Activated CD8-positive, alpha-beta memory T cell treated with anti-CD3 and anti-CD28 coated beads, Interleukin-2, amount 10 ng/mL, durations not matched to agents 7 days and 5 days (primary cell): Measurements from ENCODE around the gene TMEM217. TPM values are rescaled to one million over a fixed set of nuclear protein-coding genes. Genes with fewer than 3 reads are reported as not detected.

ENCODE experiments used
- ATAC-seq: fragments of 150-1000 bp; cut with Tn5 transposase; one replicate; pipeline ENCODE4 v1.10.0; 2021; ENCODE audit warnings: moderate library complexity
- CTCF ChIA-PET: fragments of 350-600 bp; sonication (Branson Sonifier 250); formaldehyde crosslinking; loops from one replicate; lab custom pipeline; 2021; ENCODE audit warnings: antibody characterized with exemption; lab: Charles Lee
- DNase-seq: peaks from one replicate; pipeline ENCODE4 v3.0.0-alpha.2; 2020
- H3K27ac Mint-ChIP-seq: one replicate; pipeline ENCODE4 v1.8.0; 2021; ENCODE audit warnings: mild to moderate bottlenecking, mixed read lengths
- H3K27me3 Mint-ChIP-seq: one replicate; pipeline ENCODE4 v1.8.0; 2021; ENCODE audit warnings: mixed read lengths
- H3K36me3 Mint-ChIP-seq: one replicate; pipeline ENCODE4 v1.8.0; 2021; ENCODE audit warnings: mild to moderate bottlenecking, mixed read lengths
- H3K4me1 Mint-ChIP-seq: one replicate; pipeline ENCODE4 v1.8.0; 2021; ENCODE audit warnings: mixed read lengths
- H3K4me3 Mint-ChIP-seq: one replicate; pipeline ENCODE4 v1.8.0; 2021; ENCODE audit warnings: mild to moderate bottlenecking, moderate library complexity, mixed read lengths
- H3K9me3 Mint-ChIP-seq: one replicate; pipeline ENCODE4 v1.8.0; 2022; ENCODE audit warnings: low read depth, mixed read lengths
- total RNA-seq, 2 experiments: library from RNA; stranded (reverse); gene quantifications; one replicate each; pipeline ENCODE4 v1.2.3, GENCODE V29; 2021

Gene TMEM217
- total RNA-seq, 2 experiments from 2014 or later: 2.7 to 5.7 TPM

- no peaks in the 10 kb centered on the region for H3K9me3 Mint-ChIP-seq
- no peaks in the 10 kb centered on the region for H3K36me3 Mint-ChIP-seq
- H3K27ac Mint-ChIP-seq: no peak overlapping the region
- CTCF ChIA-PET: interaction anchor here (1.1 to 21.2 kb wide), 8 partner anchors 28 to 446 kb away, joined by 3 to 899 read pairs (median 7); partner anchors contain the start of gene C6orf89
- peaks cover 32% of the 10 kb centered on the region for H3K4me1 Mint-ChIP-seq
- no peaks in the 10 kb centered on the region for H3K27me3 Mint-ChIP-seq
- no peak for DNase-seq
- no peak overlapping the region for H3K4me3 Mint-ChIP-seq
- ATAC-seq: no peak
Measured at GRCh38 chr6:37212268-37212667, 45.7 kb downstream of the TMEM217 start.

DNA sequence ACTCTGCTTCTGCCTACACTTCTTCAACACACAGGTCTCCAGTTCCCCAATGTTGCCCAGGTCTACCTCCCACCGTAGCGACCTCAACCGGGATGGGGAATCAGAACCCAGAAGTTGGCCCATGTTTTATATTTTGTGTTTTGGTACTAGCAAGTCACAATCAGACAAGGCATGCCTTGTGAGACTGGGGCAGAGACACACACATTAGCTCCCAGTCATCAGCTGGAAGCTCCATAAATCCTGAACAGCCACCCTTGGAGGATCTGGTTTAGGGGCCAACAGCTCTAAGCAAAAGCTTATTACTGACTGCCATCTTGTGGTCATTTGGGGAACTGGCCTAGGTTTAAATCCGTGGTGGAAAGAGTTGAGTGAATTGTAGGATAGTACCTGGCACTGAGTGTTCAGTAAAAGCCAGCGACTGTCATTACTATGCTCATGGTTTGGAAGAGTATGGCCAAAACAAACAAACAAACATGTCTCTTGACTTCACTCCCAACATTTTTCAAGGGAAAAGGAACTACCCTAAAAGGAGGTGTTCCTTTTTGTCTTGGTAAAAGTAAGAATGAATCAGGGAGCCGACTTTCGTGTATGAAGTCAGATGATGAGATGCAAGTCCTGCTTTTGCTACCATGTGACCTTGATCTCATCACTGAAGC is 47.5 kb downstream of the TMEM217 start:
- H3K27ac Mint-ChIP-seq: peak overlapping the region; percentile 91
- no peaks in the 10 kb centered on the region for H3K9me3 Mint-ChIP-seq
- no peaks in the 10 kb centered on the region for H3K27me3 Mint-ChIP-seq
- peaks cover 46% of the 10 kb centered on the region for H3K4me1 Mint-ChIP-seq
- ATAC-seq (peak; percentile 51), DNase-seq (peak; percentile 88)
- no peaks in the 10 kb centered on the region for H3K36me3 Mint-ChIP-seq
- no peak overlapping the region for H3K4me3 Mint-ChIP-seq
- CTCF ChIA-PET: interaction anchor here (0.6 to 21.2 kb wide), 36 partner anchors 10 to 587 kb away, joined by 3 to 899 read pairs (median 4); partner anchors contain the start of genes C6orf89, MTCH1 and PIM1

GRCh38 chr6:37209461-37210205 is 48.3 kb downstream of the TMEM217 start:
- H3K36me3 Mint-ChIP-seq: no peaks in the 10 kb centered on the region
- CTCF ChIA-PET: interaction anchor here (0.6 to 21.2 kb wide), 41 partner anchors 11 to 587 kb away, joined by 3 to 899 read pairs (median 4); partner anchors contain the start of genes C6orf89, MTCH1, PIM1 and PPIL1
- H3K27me3 Mint-ChIP-seq: no peaks in the 10 kb centered on the region
- DNase-seq (peak; percentile 67), ATAC-seq (peak; percentile 30)
- no peak overlapping the region for H3K4me3 Mint-ChIP-seq
- H3K9me3 Mint-ChIP-seq: no peaks in the 10 kb centered on the region
- peak overlapping the region; percentile 91 for H3K27ac Mint-ChIP-seq
- peaks cover 52% of the 10 kb centered on the region for H3K4me1 Mint-ChIP-seq

- DNase-seq (no peak), ATAC-seq (no peak)
- peaks cover 58% of the 10 kb centered on the region for H3K4me1 Mint-ChIP-seq
- no peaks in the 10 kb centered on the region for H3K9me3 Mint-ChIP-seq
- peak overlapping the region; percentile 91 for H3K27ac Mint-ChIP-seq
- no peak overlapping the region for H3K4me3 Mint-ChIP-seq
- no peaks in the 10 kb centered on the region for H3K27me3 Mint-ChIP-seq
- H3K36me3 Mint-ChIP-seq: no peaks in the 10 kb centered on the region
- CTCF ChIA-PET: interaction anchor here (0.8 to 21.2 kb wide), 16 partner anchors 9 to 450 kb away, joined by 3 to 899 read pairs (median 7); partner anchors contain the start of genes PIM1 and PPIL1
Measured at GRCh38 chr6:37208793-37209192, 49.2 kb downstream of the TMEM217 start.

- peak overlapping the region; percentile 88 for H3K27ac Mint-ChIP-seq
- H3K27me3 Mint-ChIP-seq: no peaks in the 10 kb centered on the region
- DNase-seq: peak; percentile 97
- ATAC-seq: peak; percentile 85
- CTCF ChIA-PET: interaction anchor here (0.7 to 21.2 kb wide), 15 partner anchors 9 to 355 kb away, joined by 3 to 899 read pairs (median 5); partner anchors contain the start of genes PIM1, PPIL1, TBC1D22B and TMEM217
- H3K36me3 Mint-ChIP-seq: no peaks in the 10 kb centered on the region
- peaks cover 65% of the 10 kb centered on the region for H3K4me1 Mint-ChIP-seq
- H3K4me3 Mint-ChIP-seq: peak overlapping the region; percentile 3
- no peaks in the 10 kb centered on the region for H3K9me3 Mint-ChIP-seq
Measured at GRCh38 chr6:37207903-37208456, 50.0 kb downstream of the TMEM217 start.

DNA sequence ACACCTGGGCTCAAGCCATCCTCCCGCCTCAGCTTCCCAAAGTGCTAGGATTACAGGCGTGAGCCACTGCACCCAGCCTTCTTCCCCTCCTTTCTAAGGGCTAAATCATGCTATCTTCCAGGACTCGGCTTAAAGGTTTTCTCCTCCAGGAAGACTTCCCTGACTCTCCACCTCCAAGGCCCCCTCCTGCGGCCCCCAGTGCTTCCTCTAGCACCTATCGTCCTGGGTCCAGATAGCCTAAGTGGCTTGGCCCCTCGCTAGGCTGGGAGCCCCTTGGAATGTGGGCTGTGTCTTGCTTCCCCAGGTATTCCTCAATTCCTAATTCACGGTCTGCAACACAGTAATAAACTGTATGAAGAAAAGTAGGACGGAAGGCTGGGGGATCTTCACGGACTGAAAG is 51.3 kb downstream of the TMEM217 start:
- CTCF ChIA-PET: interaction anchor here (5.3 to 21.2 kb wide), 4 partner anchors 18 to 181 kb away, joined by 52 to 899 read pairs (median 252); partner anchors contain the start of gene PIM1

DNA sequence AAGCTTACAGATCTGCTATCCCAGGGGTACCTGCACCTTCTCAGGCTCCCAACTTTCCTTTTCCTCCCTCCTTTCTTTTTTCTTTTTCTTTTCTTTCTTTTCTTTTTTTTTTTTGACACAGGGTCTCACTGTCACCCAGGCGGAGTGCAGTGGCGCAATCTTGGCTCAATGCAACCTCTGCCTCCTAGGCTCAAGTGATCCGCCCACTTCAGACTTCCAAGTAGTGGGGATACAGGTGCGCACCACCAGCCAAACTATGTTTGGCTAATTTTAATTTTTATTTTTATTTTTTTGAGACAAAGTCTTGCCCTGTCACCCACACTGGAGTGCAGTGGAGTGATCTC is 52.0 kb downstream of the TMEM217 start:
- DNase-seq: no peak
- ATAC-seq: no peak
- H3K4me3 Mint-ChIP-seq: no peak overlapping the region

More for the DNA sequence above, 51.3 kb downstream of the TMEM217 start:
- Mint-ChIP-seq H3K4me3 (no peak overlapping the region), H3K4me1 (peaks cover 78% of the 10 kb centered on the region), H3K9me3 (no peaks in the 10 kb centered on the region), H3K27me3 (no peaks in the 10 kb centered on the region), H3K27ac (peak overlapping the region; percentile 42), H3K36me3 (no peaks in the 10 kb centered on the region)
- DNase-seq: no peak
- ATAC-seq: no peak

GRCh38 chr6:37205175-37205996 is 52.6 kb downstream of the TMEM217 start:
- no peak for ATAC-seq
- CTCF ChIA-PET: interaction anchor here (1.1 to 21.2 kb wide), 6 partner anchors 11 to 180 kb away, joined by 3 to 899 read pairs (median 108); partner anchors contain the start of gene PIM1
- H3K4me3 Mint-ChIP-seq: no peak overlapping the region

More for the DNA sequence above, 52.0 kb downstream of the TMEM217 start:
- CTCF ChIA-PET: interaction anchor here (1.6 to 21.2 kb wide), 5 partner anchors 17 to 181 kb away, joined by 3 to 899 read pairs (median 191); partner anchors contain the start of gene PIM1
- peak overlapping the region; percentile 79 for H3K27ac Mint-ChIP-seq
- no peaks in the 10 kb centered on the region for H3K27me3 Mint-ChIP-seq
- H3K4me1 Mint-ChIP-seq: peaks cover 81% of the 10 kb centered on the region
- no peaks in the 10 kb centered on the region for H3K36me3 Mint-ChIP-seq
- no peaks in the 10 kb centered on the region for H3K9me3 Mint-ChIP-seq

DNA sequence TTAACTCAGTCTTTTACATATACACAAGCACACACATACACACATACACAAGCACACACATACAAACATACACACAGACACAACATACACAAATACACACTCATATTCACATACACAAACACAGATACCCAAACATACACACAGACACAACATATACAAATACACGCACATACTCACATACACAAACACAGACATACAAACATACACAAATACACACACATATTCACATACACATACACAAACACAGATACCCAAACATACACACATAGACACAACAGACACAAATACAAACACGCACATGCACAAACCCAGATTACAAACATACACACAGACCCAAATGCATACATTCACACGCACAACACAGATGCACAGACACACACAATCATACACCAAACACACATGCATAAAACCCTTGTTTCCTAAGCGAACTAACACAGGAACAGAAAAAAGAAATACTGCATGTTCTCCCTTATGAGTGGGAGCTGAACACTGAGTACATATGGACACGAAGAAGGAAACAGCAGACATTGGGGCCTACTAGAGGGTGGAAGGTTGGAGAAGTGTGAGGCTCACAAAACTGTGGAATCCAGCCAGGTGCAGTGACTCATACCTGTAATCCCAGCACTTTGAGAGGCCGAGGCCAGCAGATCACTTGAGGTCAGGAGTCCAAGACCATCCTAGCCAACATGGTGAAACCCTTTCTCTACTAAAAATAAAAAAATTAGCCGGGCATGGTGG is 53.8 kb downstream of the TMEM217 start:
- no peaks in the 10 kb centered on the region for H3K27me3 Mint-ChIP-seq
- H3K36me3 Mint-ChIP-seq: no peaks in the 10 kb centered on the region
- CTCF ChIA-PET: interaction anchor here (1.1 to 21.2 kb wide), 7 partner anchors 10 to 179 kb away, joined by 3 to 899 read pairs (median 25); partner anchors contain the start of gene PIM1
- ATAC-seq: no peak
- no peak overlapping the region for H3K4me3 Mint-ChIP-seq
- peaks cover 72% of the 10 kb centered on the region for H3K4me1 Mint-ChIP-seq
- no peaks in the 10 kb centered on the region for H3K9me3 Mint-ChIP-seq
- peak overlapping the region; percentile 38 for H3K27ac Mint-ChIP-seq
- DNase-seq: no peak

More at GRCh38 chr6:37205175-37205996, 52.6 kb downstream of the TMEM217 start:
- Mint-ChIP-seq H3K27me3 (no peaks in the 10 kb centered on the region), H3K4me1 (peaks cover 82% of the 10 kb centered on the region), H3K27ac (peak overlapping the region; percentile 79), H3K36me3 (no peaks in the 10 kb centered on the region), H3K9me3 (no peaks in the 10 kb centered on the region)
- no peak for DNase-seq

- no peak overlapping the region for H3K4me3 Mint-ChIP-seq
- H3K4me1 Mint-ChIP-seq: peaks cover 63% of the 10 kb centered on the region
- H3K36me3 Mint-ChIP-seq: no peaks in the 10 kb centered on the region
- no peaks in the 10 kb centered on the region for H3K9me3 Mint-ChIP-seq
- peak; percentile 48 for ATAC-seq
- CTCF ChIA-PET: interaction anchor here (1.1 to 21.2 kb wide), 6 partner anchors 9 to 177 kb away, joined by 3 to 899 read pairs (median 16); partner anchors contain the start of gene PIM1
- H3K27ac Mint-ChIP-seq: peak overlapping the region; percentile 82
- no peaks in the 10 kb centered on the region for H3K27me3 Mint-ChIP-seq
- DNase-seq: no peak
Measured at GRCh38 chr6:37202788-37203491, 55.0 kb downstream of the TMEM217 start.

DNA sequence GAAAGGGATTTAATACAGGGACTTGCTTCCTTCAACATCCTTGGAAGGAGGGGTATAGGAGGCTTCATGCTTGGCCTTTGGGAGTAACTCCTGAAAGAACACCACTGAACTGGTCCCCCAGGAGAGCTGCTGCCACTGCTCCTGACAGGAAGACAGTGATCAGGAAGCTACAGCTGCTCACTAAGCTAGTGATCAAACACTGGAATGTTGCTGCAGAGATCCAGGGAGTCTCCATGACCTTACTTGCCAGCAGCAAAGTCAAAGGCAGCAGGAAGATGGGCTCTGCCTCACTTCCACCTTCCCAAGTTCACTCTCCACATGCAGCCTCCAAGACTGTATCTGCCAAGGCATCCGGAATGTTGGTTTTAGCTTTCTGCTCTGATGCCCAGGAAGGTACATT is 56.2 kb downstream of the TMEM217 start:
- no peaks in the 10 kb centered on the region for H3K9me3 Mint-ChIP-seq
- DNase-seq (no peak), ATAC-seq (no peak)
- H3K4me3 Mint-ChIP-seq: no peak overlapping the region
- H3K36me3 Mint-ChIP-seq: no peaks in the 10 kb centered on the region
- peak overlapping the region; percentile 82 for H3K27ac Mint-ChIP-seq
- no peaks in the 10 kb centered on the region for H3K27me3 Mint-ChIP-seq
- CTCF ChIA-PET: interaction anchor here (0.9 to 21.2 kb wide), 5 partner anchors 14 to 176 kb away, joined by 4 to 899 read pairs (median 25); partner anchors contain the start of gene PIM1
- H3K4me1 Mint-ChIP-seq: peaks cover 52% of the 10 kb centered on the region
